Ovary (tissue), 9 donors: ENCODE results near the gene CABP4. TPM values are rescaled to one million over a fixed set of nuclear protein-coding genes. Genes with fewer than 3 reads are reported as not detected.

Experiments used
- DNase-seq, 5 donors: peaks; one replicate each; pipeline ENCODE4 v3.0.0-alpha.2; 2019 to 2020
- H3K27ac ChIP-seq, 2 donors: fragments of 200-600 bp; one replicate each; pipeline versions ENCODE4 v1.5.1 to v1.8.0; 2019 to 2022
- H3K27me3 ChIP-seq: fragments of 200-600 bp; one replicate; pipeline ENCODE4 v1.8.0; 2022
- H3K36me3 ChIP-seq: fragments of 200-600 bp; sonication (generic); one replicate; pipeline ENCODE4 v1.5.1; 2019
- H3K4me1 ChIP-seq: one replicate; pipeline ENCODE4 v1.8.1; 2013; ENCODE audit warnings: mild to moderate bottlenecking, moderate library complexity; ENCODE audit not compliant: insufficient read depth
- H3K4me3 ChIP-seq: fragments of 200-600 bp; sonication (generic); one replicate; pipeline ENCODE4 v1.5.1; 2017
- H3K9me3 ChIP-seq, 2 donors: fragments of 200-600 bp in 1 of 2; sonication (generic) in 1 of 2; one replicate each; pipeline versions ENCODE4 v1.5.1 to v1.8.1; 2013 to 2019; ENCODE audit warnings: mild to moderate bottlenecking in 1 of 2, moderate library complexity in 1 of 2
- CTCF ChIP-seq, 3 donors: fragments of 450-650 bp in 2 of 3; fragments of 200-600 bp in 1 of 3; IDR thresholded peaks; one replicate each; pipeline versions ENCODE4 v1.5.1 to v1.8.0; 2016 to 2022; ENCODE audit warnings: antibody characterized with exemption in 3 of 3, mild to moderate bottlenecking in 1 of 3
- EP300 ChIP-seq: sonication (generic); formaldehyde crosslinking; IDR thresholded peaks from one replicate; pipeline ENCODE4 v1.6.1; 2017; ENCODE audit warnings: antibody characterized with exemption
- POLR2A ChIP-seq: fragments of 450-650 bp; IDR thresholded peaks from one replicate; pipeline ENCODE4 v1.6.1; 2017; ENCODE audit warnings: antibody characterized with exemption, mild to moderate bottlenecking, moderate library complexity
- WGBS, 3 donors: extraction: QIAGEN DNeasy Blood & Tissue Kit in 1 of 3; methylation state at CpG; one replicate each; pipeline versions ENCODE4 v1.1.5 to v1.1.7; 2013 to 2017; 5-methylcytosine and 5-hydroxymethylcytosine counted together
- intact Hi-C, 4 donors: fragments of 100-400 bp; cut with DNase I; formaldehyde crosslinking; loops; one replicate each; pipeline versions ENCODE4 v1.11.0 to v1.15.1; 2022 to 2023
- polyA plus RNA-seq, 2 donors: library from polyadenylated mRNA; stranded (reverse); fragments of 200-250 nt in 1 of 2; fragments of 350-450 nt in 1 of 2; fragmentation: Illumina TruSeq in 1 of 2; extraction: RNeasy Lipid Tissue Mini Kit (QIAGEN cat#74804) in 1 of 2; gene quantifications; one replicate each; pipeline ENCODE4 v1.2.3, GENCODE V29; 2013 to 2014
- total RNA-seq, 7 donors: library from RNA; depleted of rRNA in 2 of 7; stranded (reverse); fragments of >200 nt in 2 of 7; fragmentation: NEBNext Ultra II Directional in 3 of 7; extraction: Animal tissue kit (Norgen Biotek cat#: 25700) in 3 of 7; gene quantifications; one replicate each; pipeline versions ENCODE4 v1.1.0 to v1.2.4, GENCODE V29; 2016 to 2023
- donor health status: DM: no; HTN: no; CAD: no; lungs with moderate emphysema.
- donor health status: DM: no; HTN: no; CAD: no.
- donor health status: Bipolar disorder and iron deficiency.
- donor health status: DM: yes; HTN: yes; CAD: no.
- donor health status: DM: no; HTN: no; CAD: no.
- donor health status: DM: yes; HTN: yes; CAD: no.

CABP4 gene
- total and polyA plus RNA-seq, 9 donors: 0.13 to 2.1 (median 1.0) TPM; not detected in 1

GRCh38 chr11:67501854-67502253 is 46.7 kb downstream of the CABP4 start:
- no peaks in the 10 kb centered on the region for H3K36me3 ChIP-seq
- no peaks in the 10 kb centered on the region for H3K27me3 ChIP-seq
- peaks cover 10% of the 10 kb centered on the region for H3K4me1 ChIP-seq
- no peak overlapping the region for H3K27ac ChIP-seq
- H3K9me3 ChIP-seq: no peaks in the 10 kb centered on the region
- WGBS, 3 donors: 94 to 98% (median 95%) methylated on average over 18 of the region's 18 CpGs
- no peak for TF ChIP-seq EP300
- TF ChIP-seq CTCF (IDR thresholded peaks at IDR 0.05): no peak
- no peak for TF ChIP-seq POLR2A
- DNase-seq: no peak
- no peak overlapping the region for H3K4me3 ChIP-seq
- intact Hi-C loops: loop anchor here in 3 of 4 donors (5.0 to 10.0 kb wide), 3 partner anchors 57 to 145 kb away; partner anchors contain the start of genes CORO1B (in 1 of the 3), PPP1CA (in 1 of the 3) and TBC1D10C (in 1 of the 3)

- Histone ChIP-seq H3K36me3 (no peaks in the 10 kb centered on the region), H3K9me3 (no peaks in the 10 kb centered on the region), H3K27ac (no peak overlapping the region), H3K27me3 (no peaks in the 10 kb centered on the region), H3K4me1 (peaks cover 10% of the 10 kb centered on the region), H3K4me3 (no peak overlapping the region)
- TF ChIP-seq EP300 (no peak), POLR2A (no peak), CTCF (IDR thresholded peaks at IDR 0.05) (no peak)
- WGBS, 3 donors: 90 to 96% (median 94%) methylated on average over 18 of the region's 18 CpGs
- DNase-seq: peak in 1 of 5 donors; percentile 25
- intact Hi-C loops: loop anchor here in 3 of 4 donors (5.0 to 10.0 kb wide), 3 partner anchors 58 to 145 kb away; partner anchors contain the start of genes CORO1B (in 1 of the 3), PPP1CA (in 1 of the 3) and TBC1D10C (in 1 of the 3)
Observed at GRCh38 chr11:67502328-67502979, 47.3 kb downstream of the CABP4 start.

- Histone ChIP-seq H3K36me3 (no peaks in the 10 kb centered on the region), H3K27me3 (no peaks in the 10 kb centered on the region), H3K9me3 (no peaks in the 10 kb centered on the region), H3K27ac (no peak overlapping the region), H3K4me1 (peaks cover 13% of the 10 kb centered on the region), H3K4me3 (no peak overlapping the region)
- peak in 1 of 5 donors; percentile 42 for DNase-seq
- 73 to 80% (median 75%) methylated on average over 19 of the region's 19 CpGs for WGBS, 3 donors
- intact Hi-C loops: loop anchor here in 3 of 4 donors (5.0 to 10.0 kb wide), 3 partner anchors 59 to 146 kb away; partner anchors contain the start of genes CORO1B (in 1 of the 3), PPP1CA (in 1 of the 3) and TBC1D10C (in 1 of the 3)
- TF ChIP-seq CTCF (IDR thresholded peaks at IDR 0.05): no peak
- no peak for TF ChIP-seq POLR2A
- TF ChIP-seq EP300: no peak
Observed at GRCh38 chr11:67503119-67504004, 48.2 kb downstream of the CABP4 start.
